ENCODE data around the gene CPAMD8. TPM values are rescaled to one million over a fixed set of nuclear protein-coding genes. Genes with fewer than 3 reads are reported as not detected.

CPAMD8 gene
- total and polyA plus RNA-seq, 10 of the 15 experiments (the other 5 are each of a cell fraction or from before 2014, with no cell fraction given), result 0.12 to 0.97 (median 0.25) TPM; not detected in 3

DNA sequence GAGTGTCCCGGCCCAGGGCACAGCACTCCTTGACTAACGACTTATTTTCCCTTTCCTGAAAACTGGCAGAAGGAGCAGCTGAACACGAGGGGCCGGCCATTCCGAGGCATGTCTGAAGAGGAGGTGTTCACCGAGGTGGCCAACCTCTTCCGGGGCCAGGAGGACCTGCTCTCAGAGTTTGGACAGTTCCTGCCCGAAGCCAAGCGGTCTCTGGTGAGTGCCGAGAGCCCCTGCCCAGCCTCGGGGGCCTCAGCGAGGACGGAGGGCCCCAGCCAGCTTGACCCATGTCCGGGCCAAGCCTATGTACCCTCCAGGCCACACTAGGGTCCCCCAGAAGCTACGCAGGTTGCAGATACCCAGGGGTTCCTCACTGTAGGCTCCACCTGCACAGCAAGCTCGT lies 179.7 kb downstream of the CPAMD8 start (continued):
- TF ChIP-seq, protein P1, sequence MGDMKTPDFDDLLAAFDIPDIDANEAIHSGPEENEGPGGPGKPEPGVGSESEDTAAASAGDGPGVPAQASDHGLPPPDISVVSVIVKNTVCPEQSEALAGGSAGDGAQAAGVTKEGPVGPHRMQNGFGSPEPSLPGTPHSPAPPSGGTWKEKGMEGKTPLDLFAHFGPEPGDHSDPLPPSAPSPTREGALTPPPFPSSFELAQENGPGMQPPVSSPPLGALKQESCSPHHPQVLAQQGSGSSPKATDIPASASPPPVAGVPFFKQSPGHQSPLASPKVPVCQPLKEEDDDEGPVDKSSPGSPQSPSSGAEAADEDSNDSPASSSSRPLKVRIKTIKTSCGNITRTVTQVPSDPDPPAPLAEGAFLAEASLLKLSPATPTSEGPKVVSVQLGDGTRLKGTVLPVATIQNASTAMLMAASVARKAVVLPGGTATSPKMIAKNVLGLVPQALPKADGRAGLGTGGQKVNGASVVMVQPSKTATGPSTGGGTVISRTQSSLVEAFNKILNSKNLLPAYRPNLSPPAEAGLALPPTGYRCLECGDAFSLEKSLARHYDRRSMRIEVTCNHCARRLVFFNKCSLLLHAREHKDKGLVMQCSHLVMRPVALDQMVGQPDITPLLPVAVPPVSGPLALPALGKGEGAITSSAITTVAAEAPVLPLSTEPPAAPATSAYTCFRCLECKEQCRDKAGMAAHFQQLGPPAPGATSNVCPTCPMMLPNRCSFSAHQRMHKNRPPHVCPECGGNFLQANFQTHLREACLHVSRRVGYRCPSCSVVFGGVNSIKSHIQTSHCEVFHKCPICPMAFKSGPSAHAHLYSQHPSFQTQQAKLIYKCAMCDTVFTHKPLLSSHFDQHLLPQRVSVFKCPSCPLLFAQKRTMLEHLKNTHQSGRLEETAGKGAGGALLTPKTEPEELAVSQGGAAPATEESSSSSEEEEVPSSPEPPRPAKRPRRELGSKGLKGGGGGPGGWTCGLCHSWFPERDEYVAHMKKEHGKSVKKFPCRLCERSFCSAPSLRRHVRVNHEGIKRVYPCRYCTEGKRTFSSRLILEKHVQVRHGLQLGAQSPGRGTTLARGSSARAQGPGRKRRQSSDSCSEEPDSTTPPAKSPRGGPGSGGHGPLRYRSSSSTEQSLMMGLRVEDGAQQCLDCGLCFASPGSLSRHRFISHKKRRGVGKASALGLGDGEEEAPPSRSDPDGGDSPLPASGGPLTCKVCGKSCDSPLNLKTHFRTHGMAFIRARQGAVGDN (IDR thresholded peaks at IDR 0.05), result no peak
- TF ChIP-seq ESRRA (IDR thresholded peaks at IDR 0.05; ENCODE audit: low read length), result no peak

Small RNAs within 50 kb of the gene (small RNA-seq; reads per million reads assigned to genes)
- gene RN7SL823P (not detected), gene RN7SL835P (not detected)

Other genes with a start within 250 kb of the CPAMD8 start
Only the 7 nearest of the 9 such genes appear.
- gene SIN3B, start 197.4 kb downstream of the CPAMD8 start, total RNA-seq (2014; rRNA removed), result 8.7 and 13.2 TPM in 2 replicates
- 9.1 and 9.6 TPM in 2 replicates for gene SIN3B, start 197.4 kb downstream of the CPAMD8 start, total RNA-seq (2014; rRNA removed; fragmentation: Illumina TruSeq; extraction: Trizol)
- gene SIN3B, start 197.4 kb downstream of the CPAMD8 start, total RNA-seq (2021), result 30.4 and 34.5 TPM in 2 replicates
- 14.6 and 20.0 TPM in 2 replicates for gene SIN3B, start 197.4 kb downstream of the CPAMD8 start, polyA plus RNA-seq (2011; rRNA removed)
- 12.9 and 16.2 TPM in 2 replicates for gene SIN3B, start 197.4 kb downstream of the CPAMD8 start, polyA plus RNA-seq (2014; fragmentation: Illumina TruSeq; extraction: Trizol)
- 1 to 10 TPM in 1 of 2 experiments, under 1 TPM in 1; 0.68 to 1.4 TPM for gene SIN3B, start 197.4 kb downstream of the CPAMD8 start, polyA plus RNA-seq (2014; fragmentation: Nextera tagmentation; extraction: Ambion mirVana)
- gene SIN3B, start 197.4 kb downstream of the CPAMD8 start, polyA plus RNA-seq (2014; rRNA removed), result 31.7 and 36.2 TPM in 2 replicates
- 10 to 100 TPM; 15.3 to 17.0 TPM for gene SIN3B, start 197.4 kb downstream of the CPAMD8 start, polyA plus RNA-seq (2016; fragmentation: Nextera tagmentation; extraction: Ambion mirVana)
- 0.38 and 0.51 TPM in 2 replicates for gene F2RL3, start 137.8 kb downstream of the CPAMD8 start, total RNA-seq (2014; rRNA removed)
- gene F2RL3, start 137.8 kb downstream of the CPAMD8 start, total RNA-seq (2014; rRNA removed; fragmentation: Illumina TruSeq; extraction: Trizol), result 0.13 and 0.23 TPM in 2 replicates
- gene F2RL3, start 137.8 kb downstream of the CPAMD8 start, total RNA-seq (2021), result 0.74 and 0.85 TPM in 2 replicates
- 0.01 and 0.03 TPM in 2 replicates for gene F2RL3, start 137.8 kb downstream of the CPAMD8 start, polyA plus RNA-seq (2011; rRNA removed)
- 0.14 and 0.24 TPM in 2 replicates for gene F2RL3, start 137.8 kb downstream of the CPAMD8 start, polyA plus RNA-seq (2014; fragmentation: Illumina TruSeq; extraction: Trizol)
- gene F2RL3, start 137.8 kb downstream of the CPAMD8 start, polyA plus RNA-seq (2014; fragmentation: Nextera tagmentation; extraction: Ambion mirVana), result under 1 TPM; 0.05 to 0.13 TPM
- gene F2RL3, start 137.8 kb downstream of the CPAMD8 start, polyA plus RNA-seq (2014; rRNA removed), result 0.35 and 0.48 TPM in 2 replicates
- 1 to 10 TPM in 1 of 2 experiments, under 1 TPM in 1; 0.88 to 1.2 TPM for gene F2RL3, start 137.8 kb downstream of the CPAMD8 start, polyA plus RNA-seq (2016; fragmentation: Nextera tagmentation; extraction: Ambion mirVana)
- 15.4 and 22.7 TPM in 2 replicates for gene HAUS8, start 48.6 kb upstream of the CPAMD8 start, total RNA-seq (2014; rRNA removed)
- 22.8 and 24.0 TPM in 2 replicates for gene HAUS8, start 48.6 kb upstream of the CPAMD8 start, total RNA-seq (2014; rRNA removed; fragmentation: Illumina TruSeq; extraction: Trizol)
- gene HAUS8, start 48.6 kb upstream of the CPAMD8 start, total RNA-seq (2021), result 32.0 and 36.8 TPM in 2 replicates
- gene HAUS8, start 48.6 kb upstream of the CPAMD8 start, polyA plus RNA-seq (2011; rRNA removed), result 21.3 and 24.6 TPM in 2 replicates
- gene HAUS8, start 48.6 kb upstream of the CPAMD8 start, polyA plus RNA-seq (2014; fragmentation: Illumina TruSeq; extraction: Trizol), result 33.1 and 37.2 TPM in 2 replicates
- 10 to 100 TPM; 24.2 to 35.7 TPM for gene HAUS8, start 48.6 kb upstream of the CPAMD8 start, polyA plus RNA-seq (2014; fragmentation: Nextera tagmentation; extraction: Ambion mirVana)
- 34.6 and 37.4 TPM in 2 replicates for gene HAUS8, start 48.6 kb upstream of the CPAMD8 start, polyA plus RNA-seq (2014; rRNA removed)
- gene HAUS8, start 48.6 kb upstream of the CPAMD8 start, polyA plus RNA-seq (2016; fragmentation: Nextera tagmentation; extraction: Ambion mirVana), result 10 to 100 TPM; 43.0 to 43.9 TPM
- gene MYO9B, start 49.0 kb upstream of the CPAMD8 start, total RNA-seq (2014; rRNA removed), result 66.4 and 77.3 TPM in 2 replicates
- 38.1 and 42.6 TPM in 2 replicates for gene MYO9B, start 49.0 kb upstream of the CPAMD8 start, total RNA-seq (2014; rRNA removed; fragmentation: Illumina TruSeq; extraction: Trizol)
- gene MYO9B, start 49.0 kb upstream of the CPAMD8 start, total RNA-seq (2021), result 157 and 165 TPM in 2 replicates
- 26.7 and 48.9 TPM in 2 replicates for gene MYO9B, start 49.0 kb upstream of the CPAMD8 start, polyA plus RNA-seq (2011; rRNA removed)
- 26.8 and 57.9 TPM in 2 replicates for gene MYO9B, start 49.0 kb upstream of the CPAMD8 start, polyA plus RNA-seq (2014; fragmentation: Illumina TruSeq; extraction: Trizol)
- gene MYO9B, start 49.0 kb upstream of the CPAMD8 start, polyA plus RNA-seq (2014; fragmentation: Nextera tagmentation; extraction: Ambion mirVana), result 10 to 100 TPM in 1 of 2 experiments, 1 to 10 TPM in 1; 5.4 to 11.1 TPM
- 87.6 and 105 TPM in 2 replicates for gene MYO9B, start 49.0 kb upstream of the CPAMD8 start, polyA plus RNA-seq (2014; rRNA removed)
- gene MYO9B, start 49.0 kb upstream of the CPAMD8 start, polyA plus RNA-seq (2016; fragmentation: Nextera tagmentation; extraction: Ambion mirVana), result 10 to 100 TPM; 25.4 to 32.8 TPM
- gene USE1, start 188.5 kb upstream of the CPAMD8 start, total RNA-seq (2014; rRNA removed), result 10.9 and 16.7 TPM in 2 replicates
- gene USE1, start 188.5 kb upstream of the CPAMD8 start, total RNA-seq (2014; rRNA removed; fragmentation: Illumina TruSeq; extraction: Trizol), result 11.4 and 13.6 TPM in 2 replicates
- gene USE1, start 188.5 kb upstream of the CPAMD8 start, total RNA-seq (2021), result 18.6 and 19.6 TPM in 2 replicates
- gene USE1, start 188.5 kb upstream of the CPAMD8 start, polyA plus RNA-seq (2011; rRNA removed), result 7.4 and 13.8 TPM in 2 replicates
- 3.7 and 9.7 TPM in 2 replicates for gene USE1, start 188.5 kb upstream of the CPAMD8 start, polyA plus RNA-seq (2014; fragmentation: Illumina TruSeq; extraction: Trizol)
- gene USE1, start 188.5 kb upstream of the CPAMD8 start, polyA plus RNA-seq (2014; fragmentation: Nextera tagmentation; extraction: Ambion mirVana), result 10 to 100 TPM in 1 of 2 experiments, 1 to 10 TPM in 1; 9.7 to 15.4 TPM
- 23.3 and 24.0 TPM in 2 replicates for gene USE1, start 188.5 kb upstream of the CPAMD8 start, polyA plus RNA-seq (2014; rRNA removed)
- 10 to 100 TPM; 18.1 to 23.7 TPM for gene USE1, start 188.5 kb upstream of the CPAMD8 start, polyA plus RNA-seq (2016; fragmentation: Nextera tagmentation; extraction: Ambion mirVana)
- 3.1 and 3.2 TPM in 2 replicates for gene OCEL1, start 199.4 kb upstream of the CPAMD8 start, total RNA-seq (2014; rRNA removed)
- gene OCEL1, start 199.4 kb upstream of the CPAMD8 start, total RNA-seq (2014; rRNA removed; fragmentation: Illumina TruSeq; extraction: Trizol), result 3.2 and 3.4 TPM in 2 replicates
- 11.9 and 15.8 TPM in 2 replicates for gene OCEL1, start 199.4 kb upstream of the CPAMD8 start, total RNA-seq (2021)
- gene OCEL1, start 199.4 kb upstream of the CPAMD8 start, polyA plus RNA-seq (2011; rRNA removed), result 1.4 and 2.8 TPM in 2 replicates
- 7.4 and 9.9 TPM in 2 replicates for gene OCEL1, start 199.4 kb upstream of the CPAMD8 start, polyA plus RNA-seq (2014; fragmentation: Illumina TruSeq; extraction: Trizol)
- 1 to 10 TPM; 3.6 to 7.8 TPM for gene OCEL1, start 199.4 kb upstream of the CPAMD8 start, polyA plus RNA-seq (2014; fragmentation: Nextera tagmentation; extraction: Ambion mirVana)
- 7.5 and 7.8 TPM in 2 replicates for gene OCEL1, start 199.4 kb upstream of the CPAMD8 start, polyA plus RNA-seq (2014; rRNA removed)
- 10 to 100 TPM; 14.4 to 18.2 TPM for gene OCEL1, start 199.4 kb upstream of the CPAMD8 start, polyA plus RNA-seq (2016; fragmentation: Nextera tagmentation; extraction: Ambion mirVana)
- gene NR2F6, start 219.1 kb upstream of the CPAMD8 start, total RNA-seq (2014; rRNA removed), result 11.8 and 12.8 TPM in 2 replicates
- 2.3 and 2.7 TPM in 2 replicates for gene NR2F6, start 219.1 kb upstream of the CPAMD8 start, total RNA-seq (2014; rRNA removed; fragmentation: Illumina TruSeq; extraction: Trizol)
- 13.3 and 15.5 TPM in 2 replicates for gene NR2F6, start 219.1 kb upstream of the CPAMD8 start, total RNA-seq (2021)
- 1.7 and 3.9 TPM in 2 replicates for gene NR2F6, start 219.1 kb upstream of the CPAMD8 start, polyA plus RNA-seq (2011; rRNA removed)
- gene NR2F6, start 219.1 kb upstream of the CPAMD8 start, polyA plus RNA-seq (2014; fragmentation: Illumina TruSeq; extraction: Trizol), result 0.48 and 1.4 TPM in 2 replicates
- gene NR2F6, start 219.1 kb upstream of the CPAMD8 start, polyA plus RNA-seq (2014; fragmentation: Nextera tagmentation; extraction: Ambion mirVana), result under 1 TPM; 0.18 to 0.75 TPM
- gene NR2F6, start 219.1 kb upstream of the CPAMD8 start, polyA plus RNA-seq (2014; rRNA removed), result 11.3 and 14.1 TPM in 2 replicates
- 1 to 10 TPM; 8.4 to 8.6 TPM for gene NR2F6, start 219.1 kb upstream of the CPAMD8 start, polyA plus RNA-seq (2016; fragmentation: Nextera tagmentation; extraction: Ambion mirVana)

Measured in GM12878 (cell line).